LNCaP clone FGC (cell line): ENCODE results near the gene PRND.

Experiments used
- DNase-seq: peaks from one replicate; pipeline ENCODE4 v3.0.0-alpha.2; 2011; ENCODE audit warnings: low read depth
- H3K4me3 ChIP-seq: 2 replicates; pipeline ENCODE4 v1.5.1; 2011; ENCODE audit warnings: mild to moderate bottlenecking, low read depth, low read length, control low read depth
- TF ChIP-seq, protein P1 (sequence below): IDR thresholded peaks from 2 replicates; pipeline ENCODE4 v1.5.1; 2012; ENCODE audit warnings: mild to moderate bottlenecking; ENCODE audit not compliant: control insufficient read depth, insufficient read depth; ENCODE audit errors: extremely low read depth

Gene PRND

GRCh38 chr20:4774207-4774606 is 52.5 kb downstream of the PRND start:
- TF ChIP-seq, protein P1, sequence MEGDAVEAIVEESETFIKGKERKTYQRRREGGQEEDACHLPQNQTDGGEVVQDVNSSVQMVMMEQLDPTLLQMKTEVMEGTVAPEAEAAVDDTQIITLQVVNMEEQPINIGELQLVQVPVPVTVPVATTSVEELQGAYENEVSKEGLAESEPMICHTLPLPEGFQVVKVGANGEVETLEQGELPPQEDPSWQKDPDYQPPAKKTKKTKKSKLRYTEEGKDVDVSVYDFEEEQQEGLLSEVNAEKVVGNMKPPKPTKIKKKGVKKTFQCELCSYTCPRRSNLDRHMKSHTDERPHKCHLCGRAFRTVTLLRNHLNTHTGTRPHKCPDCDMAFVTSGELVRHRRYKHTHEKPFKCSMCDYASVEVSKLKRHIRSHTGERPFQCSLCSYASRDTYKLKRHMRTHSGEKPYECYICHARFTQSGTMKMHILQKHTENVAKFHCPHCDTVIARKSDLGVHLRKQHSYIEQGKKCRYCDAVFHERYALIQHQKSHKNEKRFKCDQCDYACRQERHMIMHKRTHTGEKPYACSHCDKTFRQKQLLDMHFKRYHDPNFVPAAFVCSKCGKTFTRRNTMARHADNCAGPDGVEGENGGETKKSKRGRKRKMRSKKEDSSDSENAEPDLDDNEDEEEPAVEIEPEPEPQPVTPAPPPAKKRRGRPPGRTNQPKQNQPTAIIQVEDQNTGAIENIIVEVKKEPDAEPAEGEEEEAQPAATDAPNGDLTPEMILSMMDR = no peak
- no peak overlapping the region for H3K4me3 ChIP-seq
- no peak for DNase-seq

- TF ChIP-seq, protein P1 = no peak
- H3K4me3 ChIP-seq = no peak overlapping the region
- DNase-seq = no peak
Observed at GRCh38 chr20:4775322-4776078, 53.8 kb downstream of the PRND start.

DNA sequence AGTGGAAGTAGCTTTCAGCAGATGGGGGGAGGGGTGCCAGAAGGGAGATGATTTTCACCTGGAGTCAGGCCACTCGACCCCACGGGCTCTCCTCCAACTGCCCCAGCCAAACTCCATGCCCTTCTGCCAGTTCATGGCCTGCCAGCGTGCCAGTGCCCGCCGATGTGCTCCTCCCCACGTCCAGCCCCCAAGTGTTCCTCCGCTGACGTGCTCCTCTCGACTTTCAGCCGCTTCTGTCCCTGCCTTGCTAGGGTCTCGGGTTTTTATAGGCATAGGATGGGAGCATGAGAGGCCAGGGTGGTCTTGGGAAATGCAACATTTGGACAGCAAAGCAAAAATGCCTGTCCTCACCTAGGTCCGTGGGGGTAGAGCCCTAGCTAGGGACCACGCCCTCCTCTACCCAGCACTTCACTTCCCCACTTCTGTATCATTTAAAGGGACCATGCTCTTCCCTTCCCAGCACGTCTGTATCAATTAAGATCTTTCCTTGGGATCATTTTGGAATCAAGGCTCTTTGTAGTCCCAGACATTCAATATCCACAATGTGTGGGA is 54.4 kb downstream of the PRND start:
- H3K4me3 ChIP-seq = no peak overlapping the region
- DNase-seq = no peak
- TF ChIP-seq, protein P1 = no peak
